Astrocyte of the spinal cord (primary cell): ENCODE results near the gene LRRC41.
A peak's percentile ranks its signal among the peaks of the same experiment; 100 is the strongest.
"Not testable (repeated sequence)": the region's sequence is repeated elsewhere in the genome, so short reads cannot be mapped to it uniquely, and the experiment has no call there.

Experiments
- DNase-seq: peaks from one replicate; pipeline ENCODE4 v3.0.0; 2011; ENCODE audit warnings: low read depth, low spot score
- H3K4me3 ChIP-seq: 2 replicates; pipeline ENCODE4 v1.5.1; 2011; ENCODE audit warnings: low read depth, mild to moderate bottlenecking, low read length, moderate library complexity
- in situ Hi-C: cut with HindIII; loops from 2 replicates; pipeline ENCODE4 v1.10.0; 2017; ENCODE audit warnings: low sequenced_read_pairs
- TF ChIP-seq, protein P1 (sequence below): IDR thresholded peaks from 2 replicates; pipeline ENCODE4 v1.5.1; 2012; ENCODE audit warnings: low read depth, mild to moderate bottlenecking, low read length, inconsistent platforms

Gene LRRC41

DNA sequence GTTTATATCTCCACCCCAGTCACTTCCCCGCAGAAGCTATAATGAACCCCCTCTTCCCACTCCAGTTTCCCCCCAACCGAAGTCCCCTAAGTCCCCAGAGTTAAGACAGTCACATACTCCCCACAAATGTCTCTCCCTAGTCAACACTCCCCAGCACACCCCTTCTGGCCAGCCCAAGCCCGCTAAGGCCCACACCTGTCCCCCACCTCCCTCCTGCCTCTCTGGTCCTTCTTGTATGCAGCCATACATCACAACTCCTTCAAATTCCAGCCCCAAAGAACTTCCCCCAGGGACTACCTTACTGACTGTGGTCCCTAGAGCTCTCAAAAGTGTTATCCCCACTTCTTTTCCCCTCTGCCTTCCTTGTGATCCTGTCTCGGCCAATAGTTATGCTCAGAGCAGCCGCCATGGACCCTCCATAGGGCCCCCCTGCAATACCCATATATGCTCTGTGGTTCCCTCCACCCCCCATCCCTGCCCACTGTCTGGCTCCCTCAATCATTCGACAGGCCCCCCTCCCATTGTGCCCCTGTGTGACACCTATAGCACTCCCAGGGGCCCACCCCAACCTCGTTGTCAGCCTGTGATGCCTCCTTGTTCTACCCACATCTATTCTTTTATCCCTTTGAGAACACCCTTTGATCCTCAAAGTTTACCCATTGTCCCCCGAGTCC is 39.4 kb upstream of the LRRC41 start:
- in situ Hi-C loops: no loop called here
- TF ChIP-seq, protein P1, sequence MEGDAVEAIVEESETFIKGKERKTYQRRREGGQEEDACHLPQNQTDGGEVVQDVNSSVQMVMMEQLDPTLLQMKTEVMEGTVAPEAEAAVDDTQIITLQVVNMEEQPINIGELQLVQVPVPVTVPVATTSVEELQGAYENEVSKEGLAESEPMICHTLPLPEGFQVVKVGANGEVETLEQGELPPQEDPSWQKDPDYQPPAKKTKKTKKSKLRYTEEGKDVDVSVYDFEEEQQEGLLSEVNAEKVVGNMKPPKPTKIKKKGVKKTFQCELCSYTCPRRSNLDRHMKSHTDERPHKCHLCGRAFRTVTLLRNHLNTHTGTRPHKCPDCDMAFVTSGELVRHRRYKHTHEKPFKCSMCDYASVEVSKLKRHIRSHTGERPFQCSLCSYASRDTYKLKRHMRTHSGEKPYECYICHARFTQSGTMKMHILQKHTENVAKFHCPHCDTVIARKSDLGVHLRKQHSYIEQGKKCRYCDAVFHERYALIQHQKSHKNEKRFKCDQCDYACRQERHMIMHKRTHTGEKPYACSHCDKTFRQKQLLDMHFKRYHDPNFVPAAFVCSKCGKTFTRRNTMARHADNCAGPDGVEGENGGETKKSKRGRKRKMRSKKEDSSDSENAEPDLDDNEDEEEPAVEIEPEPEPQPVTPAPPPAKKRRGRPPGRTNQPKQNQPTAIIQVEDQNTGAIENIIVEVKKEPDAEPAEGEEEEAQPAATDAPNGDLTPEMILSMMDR: no peak
- DNase-seq: no peak
- H3K4me3 ChIP-seq: no peak overlapping the region

DNA sequence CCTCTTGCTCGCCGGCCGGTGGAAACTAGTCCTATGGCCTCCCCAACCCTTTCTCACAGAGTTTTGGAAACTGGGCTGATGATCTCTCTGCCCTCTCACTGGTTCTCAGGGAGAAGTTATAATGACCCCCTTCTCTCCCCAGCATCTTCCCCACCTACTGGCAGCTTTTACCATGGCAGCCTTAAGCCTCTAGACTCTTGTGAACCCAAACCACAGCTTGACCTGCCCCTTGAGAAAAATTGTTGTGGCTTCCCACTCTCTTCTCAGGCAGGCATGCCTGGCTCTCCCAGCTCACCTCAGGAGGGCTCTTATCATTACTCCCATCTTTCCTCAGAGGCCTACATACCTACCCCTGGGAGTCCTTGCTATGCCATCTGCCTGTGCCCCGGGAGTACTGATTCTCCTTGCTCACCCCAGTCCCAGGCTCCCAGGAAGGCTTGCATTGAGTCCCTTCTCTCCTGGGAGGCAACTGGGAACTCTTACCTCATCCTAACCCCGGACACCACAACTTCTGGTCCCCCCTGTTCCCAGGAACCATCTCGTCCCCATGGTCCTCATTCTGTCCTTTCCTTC is 38.8 kb upstream of the LRRC41 start:
- H3K4me3 ChIP-seq: no peak overlapping the region
- in situ Hi-C loops: no loop called here
- TF ChIP-seq, protein P1: peak; percentile 47
- DNase-seq: peak; percentile 50

DNA sequence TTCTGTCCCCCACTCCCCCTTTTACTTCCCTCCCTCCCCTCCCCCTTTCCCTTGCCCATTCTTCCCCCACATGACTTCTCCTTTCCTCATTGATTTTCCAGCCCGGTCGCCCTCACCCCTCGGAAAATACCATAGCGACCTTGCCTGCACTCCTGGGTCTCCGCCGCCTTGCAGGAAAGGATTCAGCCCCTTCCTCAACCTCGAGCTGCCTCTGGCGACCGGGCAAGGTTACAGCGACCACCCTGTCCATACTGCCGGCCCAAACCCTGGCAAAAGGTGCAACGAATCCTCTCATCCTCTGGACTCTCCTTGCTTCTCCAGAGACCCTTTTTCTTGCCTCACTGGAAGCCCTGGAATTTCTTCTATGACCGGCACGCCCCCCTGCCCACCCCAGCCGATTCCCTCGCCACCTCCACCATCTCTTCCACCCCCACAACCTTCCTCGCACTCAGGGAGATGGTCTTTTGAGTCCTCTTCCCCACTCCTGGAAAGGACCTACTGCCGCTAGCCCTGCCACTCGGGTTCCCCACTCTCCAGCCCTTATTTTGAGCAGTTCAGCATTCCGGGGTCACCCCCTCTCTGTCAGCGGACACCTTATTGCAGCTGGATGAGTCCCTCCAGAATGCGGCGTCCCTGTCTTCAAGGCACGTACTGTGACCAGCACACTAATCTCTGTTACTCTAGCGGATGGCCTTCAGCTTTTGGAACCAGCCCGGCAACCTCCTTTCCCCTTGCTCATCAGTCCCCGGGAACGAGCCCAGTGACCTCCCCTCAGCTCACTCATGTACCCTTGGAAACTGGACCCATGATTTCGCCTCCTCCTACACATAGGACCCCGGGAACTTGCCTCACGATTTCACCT is 38.0 kb upstream of the LRRC41 start:
- peak overlapping the region; percentile 82 for H3K4me3 ChIP-seq
- TF ChIP-seq, protein P1: no peak
- in situ Hi-C loops: no loop called here
- no peak for DNase-seq

DNA sequence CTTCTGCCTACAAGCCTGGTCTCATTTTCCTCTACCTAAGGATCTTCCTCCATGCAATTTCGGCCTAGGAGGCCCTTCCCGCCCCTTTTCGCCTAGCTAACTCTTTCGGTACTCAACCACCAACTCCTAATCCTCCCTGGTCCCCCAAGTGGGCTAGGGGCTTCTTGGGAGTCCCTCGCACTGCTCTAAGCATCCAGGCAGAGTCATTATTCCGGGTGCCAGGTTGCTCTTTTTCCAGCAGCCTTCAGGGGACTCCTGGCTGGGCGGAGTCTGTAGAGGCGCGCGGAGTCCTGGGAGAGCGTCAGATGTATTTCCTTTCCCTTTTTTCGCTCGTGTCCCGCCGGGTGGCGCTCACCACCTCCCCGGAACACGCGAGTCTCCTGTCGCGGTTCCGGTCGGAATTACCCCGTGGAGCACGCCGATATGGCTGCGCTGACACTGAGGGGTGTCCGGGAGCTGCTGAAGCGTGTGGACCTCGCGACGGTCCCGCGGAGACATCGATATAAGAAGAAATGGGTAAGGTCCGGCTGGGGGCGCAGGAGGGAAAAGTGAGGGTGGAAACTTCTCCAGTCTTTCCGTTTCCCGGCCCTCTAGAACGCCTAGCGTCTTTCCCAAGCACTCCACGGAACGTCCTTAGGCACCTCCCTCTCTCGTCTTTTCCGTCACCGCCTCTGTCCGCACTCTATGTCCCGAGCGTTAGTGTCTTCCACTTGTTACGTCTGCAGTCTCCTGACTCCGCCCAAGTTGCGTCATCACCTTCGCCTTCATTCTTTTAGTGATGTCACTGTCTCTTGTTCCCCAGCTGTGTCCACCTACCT is 37.2 kb upstream of the LRRC41 start, which contains the start of gene NSUN4:
NSUN4 (plus strand) TSS at position 404 of the 818 bp plus-strand sequence; CDS start at position 424, 20 bp downstream.
- TF ChIP-seq, protein P1: peak; percentile 77
- in situ Hi-C loops: no loop called here
- H3K4me3 ChIP-seq: peak within 1 kb of the TSS; percentile 82
- peak; percentile 95 for DNase-seq

DNA sequence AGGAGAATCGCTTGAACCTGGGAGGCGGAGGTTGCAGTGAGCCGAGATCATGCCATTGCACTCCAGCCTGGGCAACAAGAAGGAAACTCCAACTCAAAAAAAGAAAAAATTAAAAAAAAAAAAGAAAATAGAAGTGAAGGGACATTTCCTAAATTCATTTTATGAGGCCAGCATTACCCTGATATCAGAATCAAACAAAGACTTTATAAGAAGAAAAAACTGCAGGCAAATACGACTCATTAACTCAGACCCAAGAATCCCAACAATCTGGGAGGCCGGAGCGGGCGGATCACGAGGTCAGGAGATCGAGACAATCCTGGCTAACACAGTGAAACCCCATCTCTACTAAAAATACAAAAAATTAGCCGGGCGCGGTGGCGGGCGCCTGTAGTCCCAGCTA is 34.0 kb upstream of the LRRC41 start:
- DNase-seq, H3K4me3 ChIP-seq, in situ Hi-C loops: not testable (repeated sequence)

DNA sequence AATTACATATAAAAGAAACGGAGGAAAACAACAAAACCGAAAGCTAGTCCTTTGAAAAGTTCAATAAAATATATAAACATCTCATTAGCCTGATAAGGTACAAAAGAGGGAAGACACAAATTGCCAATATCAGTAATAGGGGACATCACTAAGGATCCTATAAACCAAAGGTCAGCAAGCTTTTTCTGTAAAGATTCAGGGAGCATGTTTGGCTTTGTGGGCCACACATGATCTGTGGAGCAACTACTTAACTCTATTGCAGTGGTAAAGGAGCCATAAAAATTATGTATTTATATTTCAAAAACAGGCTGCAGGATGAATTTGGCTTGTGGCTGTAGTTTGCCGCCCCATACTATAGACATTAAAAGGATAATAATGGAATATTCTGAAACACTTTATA is 31.7 kb upstream of the LRRC41 start:
- TF ChIP-seq, protein P1: no peak
- no peak overlapping the region for H3K4me3 ChIP-seq
- in situ Hi-C loops: no loop called here
- no peak for DNase-seq
